Superior temporal gyrus (tissue), 1 donor: Measurements from ENCODE around the gene NKPD1.
"Not testable (repeated sequence)": the region's sequence is repeated elsewhere in the genome, so short reads cannot be mapped to it uniquely, and the experiment has no call there.

Experiments
- DNase-seq: peaks from one replicate; pipeline ENCODE4 v3.0.0-alpha.2; 2016; ENCODE audit errors: extremely low spot score

The NKPD1 gene

DNA sequence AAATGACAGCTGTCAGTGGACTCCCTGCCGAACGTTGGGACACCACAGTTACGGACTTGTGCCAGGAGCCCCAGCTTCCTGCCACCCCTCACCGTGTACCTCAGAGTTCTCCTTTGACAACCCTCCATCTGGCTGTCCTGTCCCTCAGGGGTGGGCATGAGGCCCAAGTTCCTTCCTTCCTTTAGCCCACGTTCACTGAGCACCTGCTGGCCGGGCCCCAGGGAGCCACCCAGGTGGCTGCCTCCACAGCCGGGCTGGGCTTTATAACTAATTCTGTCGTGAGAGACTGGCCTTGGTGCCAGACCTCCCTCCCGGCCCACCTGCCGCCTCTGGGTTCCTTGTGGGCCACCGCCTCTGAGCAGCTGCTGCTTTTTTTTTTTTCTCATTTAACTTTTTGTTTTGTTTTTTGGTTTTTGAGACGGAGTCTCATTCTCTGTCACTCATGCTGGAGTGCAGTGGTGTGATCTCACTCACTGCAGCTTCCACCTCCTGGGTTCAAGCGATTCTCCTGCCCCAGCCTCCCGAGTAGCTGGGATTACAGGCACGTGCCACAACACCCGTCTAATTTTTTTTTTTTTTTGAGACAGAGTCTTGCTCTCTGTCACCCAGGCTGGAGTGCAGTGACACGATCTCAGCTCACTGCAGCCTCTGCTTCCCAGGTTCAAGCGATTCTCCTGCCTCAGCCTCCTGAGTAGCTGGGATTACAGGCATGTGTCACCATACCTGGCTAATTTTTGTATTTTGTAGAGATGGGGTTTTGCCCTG lies 42.0 kb downstream of the NKPD1 start:
- not testable (repeated sequence) for DNase-seq

DNA sequence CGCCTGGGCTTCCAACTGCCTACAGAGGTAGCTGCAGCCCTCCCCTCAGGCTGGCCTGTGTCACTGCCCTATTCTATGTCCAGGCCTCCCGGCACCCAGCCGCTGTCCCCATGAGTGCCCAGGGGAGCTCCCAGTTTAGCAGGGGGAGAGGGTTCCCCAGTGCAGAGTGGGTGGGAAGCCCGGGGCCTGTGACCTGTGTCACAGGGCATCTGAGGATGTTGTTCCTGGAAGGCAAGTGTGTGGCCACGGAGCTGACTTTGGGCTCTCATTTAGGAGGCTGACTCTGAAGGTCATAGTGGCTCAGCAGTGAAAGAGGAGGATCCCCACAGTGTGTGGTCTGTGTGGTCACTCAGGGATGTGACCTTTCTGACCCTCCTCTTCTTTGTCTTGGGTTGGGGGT lies 42.7 kb downstream of the NKPD1 start:
- no peak for DNase-seq

- DNase-seq = no peak
These were observed 43.1 kb downstream of the NKPD1 start for GRCh38 chr19:45117671-45118070.

DNA sequence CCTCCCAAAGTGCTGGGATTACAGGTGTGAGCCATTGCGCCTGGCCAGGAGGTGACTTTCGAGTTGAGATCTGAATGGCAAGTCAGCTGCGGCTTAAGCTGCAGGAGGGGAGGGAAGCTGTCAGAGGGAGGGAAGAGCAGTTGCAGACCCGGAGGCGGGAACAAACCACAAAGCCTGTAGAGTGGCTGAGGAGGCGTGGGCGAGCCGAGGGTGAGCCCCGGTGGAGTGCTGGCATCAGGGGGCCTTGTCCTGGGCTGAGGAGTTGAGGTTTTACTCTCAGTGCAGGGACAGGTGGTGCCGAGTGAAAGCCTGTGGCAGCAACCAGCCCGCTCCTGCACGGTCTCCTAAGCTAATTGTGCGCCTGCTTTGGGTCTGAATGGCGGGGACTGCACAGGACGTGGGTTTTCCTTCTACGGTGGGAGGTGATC lies 43.6 kb downstream of the NKPD1 start:
- DNase-seq = no peak

DNA sequence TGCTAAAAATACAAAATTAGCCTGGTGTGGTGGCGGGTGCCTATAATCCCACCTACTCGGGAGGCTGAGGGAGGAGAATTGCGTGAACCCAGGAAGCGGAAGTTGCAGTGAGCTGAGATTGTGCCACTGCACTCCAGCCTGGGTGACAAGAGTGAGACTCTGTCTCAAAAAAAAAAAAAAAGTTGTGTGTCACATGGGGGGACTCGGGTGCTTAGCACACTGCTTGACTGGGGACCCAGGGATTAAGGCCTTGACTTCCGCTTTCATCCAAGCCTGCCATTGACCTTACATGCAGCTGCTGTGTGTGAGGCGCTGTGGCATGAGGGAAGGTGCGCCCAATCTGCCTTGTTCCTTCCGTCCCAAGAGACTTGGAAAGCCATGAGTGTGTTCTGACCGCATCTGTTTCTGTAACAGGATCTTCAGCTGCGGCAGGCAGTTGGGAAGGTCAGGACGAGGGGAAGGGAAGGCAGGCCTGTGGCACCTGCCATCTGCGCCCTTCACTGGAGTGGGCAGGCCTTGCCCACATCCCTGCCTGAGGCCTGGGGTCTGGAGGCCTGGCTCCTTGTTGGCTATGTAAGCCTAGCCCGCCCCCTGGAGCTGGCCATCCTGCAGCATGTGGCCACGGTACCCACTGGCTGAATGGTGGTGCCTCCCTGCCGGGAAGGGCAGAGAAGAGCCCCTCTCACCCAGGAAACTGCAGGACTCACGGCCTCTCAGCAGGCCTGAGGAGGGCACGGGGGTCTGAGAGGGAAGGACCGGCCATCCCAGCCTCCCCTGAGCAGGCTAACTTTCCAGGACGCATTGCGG lies 44.8 kb downstream of the NKPD1 start:
- no peak for DNase-seq

DNA sequence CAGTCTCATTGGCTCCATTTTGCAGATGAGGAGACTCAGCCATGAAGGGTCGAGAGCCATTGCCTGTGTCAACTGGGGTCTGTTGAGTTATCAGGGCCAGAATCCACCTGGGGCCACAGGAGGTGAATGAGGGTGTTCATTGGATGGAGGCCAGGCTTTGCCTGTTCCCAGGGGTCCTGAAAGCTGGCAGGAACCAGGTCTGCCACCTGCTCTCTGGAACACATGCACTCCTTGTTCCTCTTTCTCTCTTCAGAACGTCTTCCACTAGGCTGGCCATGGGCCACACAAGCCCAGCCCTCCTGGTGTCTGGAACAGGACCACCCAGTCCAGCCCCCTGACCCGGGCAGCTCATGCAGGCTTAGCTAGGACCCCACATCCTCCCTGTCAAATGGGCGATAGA lies 46.7 kb downstream of the NKPD1 start:
- DNase-seq = no peak

- no peak for DNase-seq
These were observed 47.2 kb downstream of the NKPD1 start for GRCh38 chr19:45113628-45114027.

GRCh38 chr19:45112111-45112827 lies 48.5 kb downstream of the NKPD1 start:
- no peak for DNase-seq
